Measurements from ENCODE around the gene SNAPC1. TPM values are rescaled to one million over a fixed set of nuclear protein-coding genes. Genes with fewer than 3 reads are reported as not detected.

The SNAPC1 gene
- total RNA-seq, 1 experiment from 2014 or later = 18.4 TPM

DNA sequence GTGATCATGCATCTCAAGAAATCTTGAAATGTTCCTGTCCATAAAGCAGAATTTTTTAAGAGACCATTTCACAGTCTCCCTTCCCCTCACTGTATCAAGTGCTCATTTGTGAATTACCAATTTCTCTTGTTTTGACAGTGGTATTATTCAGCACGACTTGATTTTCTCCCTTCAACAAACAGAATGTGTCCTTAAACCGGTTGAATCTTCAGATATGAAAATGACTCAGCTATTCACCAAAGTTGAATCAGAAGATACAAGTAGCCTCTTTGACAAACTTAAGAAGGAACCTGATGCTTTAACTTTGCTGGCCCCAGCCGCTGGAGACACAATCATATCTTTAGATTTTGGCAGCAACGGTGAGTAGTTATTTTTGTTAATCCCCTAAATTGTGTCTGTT lies 25.5 kb upstream of the SNAPC1 start:
- Mint-ChIP-seq H3K27ac (ENCODE audit: low read depth, unreplicated experiment) (no peak overlapping the region), H3K4me1 (ENCODE audit: insufficient read depth, unreplicated experiment) (no peaks in the 10 kb centered on the region), H3K9me3 (ENCODE audit: unreplicated experiment) (no peaks in the 10 kb centered on the region), H3K36me3 (ENCODE audit: insufficient read depth, unreplicated experiment) (peaks cover 92% of the 10 kb centered on the region), H3K27me3 (ENCODE audit: insufficient read depth, unreplicated experiment) (no peaks in the 10 kb centered on the region), H3K4me3 (ENCODE audit: unreplicated experiment) (no peak overlapping the region)
- no peak for DNase-seq (ENCODE audit: unreplicated experiment)
- CTCF ChIA-PET = interaction anchor here (0.6 kb wide), 1 partner anchor 442 kb away, joined by 3 read pairs; no protein-coding TSS in a partner anchor
- BruUV-seq (replicated peaks) = no TSS peak
- POLR2A ChIA-PET = interaction anchor here (0.5 to 0.6 kb wide), 2 partner anchors 39 to 225 kb away, joined by 3 read pairs; no protein-coding TSS in a partner anchor
- TF ChIP-seq, protein P1, sequence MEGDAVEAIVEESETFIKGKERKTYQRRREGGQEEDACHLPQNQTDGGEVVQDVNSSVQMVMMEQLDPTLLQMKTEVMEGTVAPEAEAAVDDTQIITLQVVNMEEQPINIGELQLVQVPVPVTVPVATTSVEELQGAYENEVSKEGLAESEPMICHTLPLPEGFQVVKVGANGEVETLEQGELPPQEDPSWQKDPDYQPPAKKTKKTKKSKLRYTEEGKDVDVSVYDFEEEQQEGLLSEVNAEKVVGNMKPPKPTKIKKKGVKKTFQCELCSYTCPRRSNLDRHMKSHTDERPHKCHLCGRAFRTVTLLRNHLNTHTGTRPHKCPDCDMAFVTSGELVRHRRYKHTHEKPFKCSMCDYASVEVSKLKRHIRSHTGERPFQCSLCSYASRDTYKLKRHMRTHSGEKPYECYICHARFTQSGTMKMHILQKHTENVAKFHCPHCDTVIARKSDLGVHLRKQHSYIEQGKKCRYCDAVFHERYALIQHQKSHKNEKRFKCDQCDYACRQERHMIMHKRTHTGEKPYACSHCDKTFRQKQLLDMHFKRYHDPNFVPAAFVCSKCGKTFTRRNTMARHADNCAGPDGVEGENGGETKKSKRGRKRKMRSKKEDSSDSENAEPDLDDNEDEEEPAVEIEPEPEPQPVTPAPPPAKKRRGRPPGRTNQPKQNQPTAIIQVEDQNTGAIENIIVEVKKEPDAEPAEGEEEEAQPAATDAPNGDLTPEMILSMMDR (IDR thresholded peaks at IDR 0.05; ENCODE audit: unreplicated experiment) = no peak
- intact Hi-C loops (cut with micrococcal nuclease) = no loop called here

DNA sequence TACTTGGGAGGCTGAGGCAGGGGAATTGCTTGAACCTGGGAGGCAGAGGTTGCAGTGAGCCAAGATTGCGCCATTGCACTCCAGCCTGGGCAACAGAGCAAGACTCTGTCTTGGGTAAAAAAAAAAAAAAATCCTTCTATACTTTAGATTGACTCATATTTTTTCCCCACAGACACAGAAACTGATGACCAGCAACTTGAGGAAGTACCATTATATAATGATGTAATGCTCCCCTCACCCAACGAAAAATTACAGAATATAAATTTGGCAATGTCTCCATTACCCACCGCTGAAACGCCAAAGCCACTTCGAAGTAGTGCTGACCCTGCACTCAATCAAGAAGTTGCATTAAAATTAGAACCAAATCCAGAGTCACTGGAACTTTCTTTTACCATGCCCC lies 24.3 kb upstream of the SNAPC1 start:
- no peak for DNase-seq (ENCODE audit: unreplicated experiment)
- Mint-ChIP-seq H3K4me1 (ENCODE audit: insufficient read depth, unreplicated experiment) (no peaks in the 10 kb centered on the region), H3K9me3 (ENCODE audit: unreplicated experiment) (no peaks in the 10 kb centered on the region), H3K27me3 (ENCODE audit: insufficient read depth, unreplicated experiment) (no peaks in the 10 kb centered on the region), H3K4me3 (ENCODE audit: unreplicated experiment) (no peak overlapping the region), H3K27ac (ENCODE audit: low read depth, unreplicated experiment) (no peak overlapping the region), H3K36me3 (ENCODE audit: insufficient read depth, unreplicated experiment) (peaks cover 94% of the 10 kb centered on the region)
- intact Hi-C loops (cut with micrococcal nuclease) = no loop called here
- ChIA-PET CTCF (interaction anchor here (0.6 to 2.0 kb wide), 4 partner anchors 9 to 240 kb away, joined by 3 to 10 read pairs (median 3); no protein-coding TSS in a partner anchor), POLR2A (interaction anchor here (1.2 kb wide), 1 partner anchor 13 kb away, joined by 4 read pairs; no protein-coding TSS in a partner anchor)
- TF ChIP-seq, protein P1 (IDR thresholded peaks at IDR 0.05; ENCODE audit: unreplicated experiment) = no peak
- no TSS peak for BruUV-seq (replicated peaks)

DNA sequence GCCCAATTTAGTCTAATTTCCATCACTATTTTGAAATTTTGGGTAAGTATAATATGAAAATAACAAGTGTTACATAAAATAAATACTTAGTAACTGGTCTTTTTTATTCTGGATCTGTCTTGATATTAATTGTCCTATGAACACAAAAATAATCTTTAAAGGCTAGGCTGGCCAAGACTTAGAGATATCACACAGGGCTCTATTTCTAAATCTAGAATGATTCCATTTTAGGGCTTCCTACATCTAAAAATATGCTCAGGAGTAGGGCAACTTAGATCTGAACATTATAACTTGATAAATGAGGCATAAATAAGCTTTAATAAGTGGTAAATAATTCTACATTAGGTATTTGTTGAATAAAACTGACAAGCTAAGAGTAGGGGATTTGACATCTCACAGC lies 23.1 kb upstream of the SNAPC1 start:
- ChIA-PET CTCF (interaction anchor here (0.7 to 2.0 kb wide), 6 partner anchors 8 to 274 kb away, joined by 3 to 10 read pairs (median 4); no protein-coding TSS in a partner anchor), POLR2A (interaction anchor here (0.7 to 1.4 kb wide), 3 partner anchors 9 to 45 kb away, joined by 3 to 4 read pairs (median 3); no protein-coding TSS in a partner anchor)
- no peak for DNase-seq (ENCODE audit: unreplicated experiment)
- H3K27ac Mint-ChIP-seq (ENCODE audit: low read depth, unreplicated experiment) = no peak overlapping the region
- TF ChIP-seq, protein P1 (IDR thresholded peaks at IDR 0.05; ENCODE audit: unreplicated experiment) = no peak
- peaks cover 95% of the 10 kb centered on the region for H3K36me3 Mint-ChIP-seq (ENCODE audit: insufficient read depth, unreplicated experiment)
- no TSS peak for BruUV-seq (replicated peaks)
- no peaks in the 10 kb centered on the region for H3K4me1 Mint-ChIP-seq (ENCODE audit: insufficient read depth, unreplicated experiment)
- H3K27me3 Mint-ChIP-seq (ENCODE audit: insufficient read depth, unreplicated experiment) = no peaks in the 10 kb centered on the region
- H3K4me3 Mint-ChIP-seq (ENCODE audit: unreplicated experiment) = no peak overlapping the region
- intact Hi-C loops (cut with micrococcal nuclease) = no loop called here
- H3K9me3 Mint-ChIP-seq (ENCODE audit: unreplicated experiment) = no peaks in the 10 kb centered on the region

DNA sequence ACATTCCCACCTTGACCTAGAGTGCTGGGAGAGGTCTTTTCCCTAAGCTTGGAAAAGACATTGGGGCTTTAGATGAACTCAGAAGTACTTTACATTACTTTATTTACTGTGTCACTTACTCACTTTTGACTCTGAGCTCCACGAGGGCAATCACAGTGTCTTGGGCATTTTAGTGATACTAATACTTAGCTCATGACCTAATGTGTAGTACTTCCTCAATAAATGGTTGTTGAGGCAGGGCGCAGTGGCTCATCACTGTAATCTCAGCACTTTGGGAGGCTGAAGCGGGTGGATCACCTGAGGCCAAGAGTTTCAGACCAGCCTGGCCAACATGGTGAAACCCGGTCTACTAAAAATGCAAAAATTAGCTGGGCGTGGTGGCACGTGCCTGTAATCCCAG lies 19.8 kb upstream of the SNAPC1 start:
- no TSS peak for BruUV-seq (replicated peaks)
- Mint-ChIP-seq H3K9me3 (ENCODE audit: unreplicated experiment) (no peaks in the 10 kb centered on the region), H3K4me1 (ENCODE audit: insufficient read depth, unreplicated experiment) (peaks cover 6% of the 10 kb centered on the region), H3K27ac (ENCODE audit: low read depth, unreplicated experiment) (no peak overlapping the region), H3K36me3 (ENCODE audit: insufficient read depth, unreplicated experiment) (peaks cover 95% of the 10 kb centered on the region), H3K4me3 (ENCODE audit: unreplicated experiment) (no peak overlapping the region), H3K27me3 (ENCODE audit: insufficient read depth, unreplicated experiment) (no peaks in the 10 kb centered on the region)
- intact Hi-C loops (cut with micrococcal nuclease) = no loop called here
- TF ChIP-seq, protein P1 (IDR thresholded peaks at IDR 0.05; ENCODE audit: unreplicated experiment) = no peak
- DNase-seq (ENCODE audit: unreplicated experiment) = no peak
- ChIA-PET CTCF (interaction anchor here (1.1 to 1.9 kb wide), 4 partner anchors 9 to 267 kb away, joined by 3 to 6 read pairs (median 4); no protein-coding TSS in a partner anchor), POLR2A (interaction anchor here (1.0 to 2.8 kb wide), 4 partner anchors 8 to 264 kb away, joined by 3 to 19 read pairs (median 10); partner anchors contain the start of gene SNAPC1)
